ENCODE data around the gene PER3.

- TF ChIP-seq SRF (IDR thresholded peaks at IDR 0.05; ENCODE audit: low read depth in 2 of 2, low read length in 2 of 2) (no peak), POLR2A (IDR thresholded peaks at IDR 0.05; ENCODE audit: low read depth, low read length) (no peak), CREM (IDR thresholded peaks at IDR 0.05; ENCODE audit: low read depth) (no peak)
- TF ChIP-seq, protein P1, sequence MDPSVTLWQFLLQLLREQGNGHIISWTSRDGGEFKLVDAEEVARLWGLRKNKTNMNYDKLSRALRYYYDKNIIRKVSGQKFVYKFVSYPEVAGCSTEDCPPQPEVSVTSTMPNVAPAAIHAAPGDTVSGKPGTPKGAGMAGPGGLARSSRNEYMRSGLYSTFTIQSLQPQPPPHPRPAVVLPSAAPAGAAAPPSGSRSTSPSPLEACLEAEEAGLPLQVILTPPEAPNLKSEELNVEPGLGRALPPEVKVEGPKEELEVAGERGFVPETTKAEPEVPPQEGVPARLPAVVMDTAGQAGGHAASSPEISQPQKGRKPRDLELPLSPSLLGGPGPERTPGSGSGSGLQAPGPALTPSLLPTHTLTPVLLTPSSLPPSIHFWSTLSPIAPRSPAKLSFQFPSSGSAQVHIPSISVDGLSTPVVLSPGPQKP (IDR thresholded peaks at IDR 0.05; ENCODE audit: low read depth, low read length): no peak
Observed at GRCh38 chr1:7786795-7787194, 2.7 kb downstream of the PER3 start.
